ENCODE measurements around the gene HS3ST4. TPM values are rescaled to one million over a fixed set of nuclear protein-coding genes. Genes with fewer than 3 reads are reported as not detected.

The HS3ST4 gene
- total RNA-seq, 1 donor from 2014 or later = 0.18 TPM

GRCh38 chr16:25730396-25730795 is 38.6 kb downstream of the HS3ST4 start:
- Histone ChIP-seq H3K4me3 (no peak overlapping the region), H3K27me3 (ENCODE audit: low read depth) (peaks cover 3% of the 10 kb centered on the region), H3K36me3 (no peaks in the 10 kb centered on the region), H3K4me1 (no peaks in the 10 kb centered on the region), H3K9me3 (no peaks in the 10 kb centered on the region), H3K27ac (no peak overlapping the region)
- intact Hi-C loops (cut with DNase I) = no loop called here
- DNase-seq (no peak), ATAC-seq (no peak)
- TF ChIP-seq CTCF (IDR thresholded peaks at IDR 0.05) = no peak

GRCh38 chr16:25734430-25735385 is 42.9 kb downstream of the HS3ST4 start:
- no peaks in the 10 kb centered on the region for H3K4me1 ChIP-seq
- DNase-seq (no peak), ATAC-seq (no peak)
- intact Hi-C loops (cut with DNase I) = no loop called here
- no peaks in the 10 kb centered on the region for H3K36me3 ChIP-seq
- no peak overlapping the region for H3K4me3 ChIP-seq
- no peak for TF ChIP-seq CTCF (IDR thresholded peaks at IDR 0.05)
- peaks cover 3% of the 10 kb centered on the region for H3K27me3 ChIP-seq (ENCODE audit: low read depth)
- H3K27ac ChIP-seq = no peak overlapping the region
- no peaks in the 10 kb centered on the region for H3K9me3 ChIP-seq

DNA sequence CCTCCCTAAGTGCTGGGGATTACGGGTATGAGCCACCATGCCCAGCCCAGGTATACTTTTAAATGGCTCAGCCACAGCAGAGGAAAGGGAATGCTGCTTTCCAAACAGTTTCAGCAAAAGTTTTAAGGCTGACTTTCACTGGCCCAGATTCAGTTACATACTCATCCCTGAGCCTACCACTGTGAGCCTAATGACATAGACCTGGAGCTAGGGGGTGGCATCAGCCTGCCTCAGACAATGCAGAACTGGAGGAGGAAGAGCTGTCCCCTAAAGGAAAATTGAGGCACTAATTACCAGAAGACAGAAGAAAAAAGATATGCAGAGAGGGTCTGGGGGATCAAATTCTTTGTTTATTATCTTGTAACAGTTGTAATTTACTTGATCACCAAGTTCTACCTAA is 43.9 kb downstream of the HS3ST4 start:
- H3K27me3 ChIP-seq (ENCODE audit: low read depth) = peaks cover 3% of the 10 kb centered on the region
- no peak for TF ChIP-seq CTCF (IDR thresholded peaks at IDR 0.05)
- H3K4me1 ChIP-seq = no peaks in the 10 kb centered on the region
- no peak overlapping the region for H3K4me3 ChIP-seq
- no peak overlapping the region for H3K27ac ChIP-seq
- DNase-seq = no peak
- ATAC-seq = no peak
- H3K36me3 ChIP-seq = no peaks in the 10 kb centered on the region
- intact Hi-C loops (cut with DNase I) = no loop called here
- no peaks in the 10 kb centered on the region for H3K9me3 ChIP-seq

- H3K4me3 ChIP-seq = no peak overlapping the region
- no peaks in the 10 kb centered on the region for H3K27me3 ChIP-seq (ENCODE audit: low read depth)
- intact Hi-C loops (cut with DNase I) = no loop called here
- no peak overlapping the region for H3K27ac ChIP-seq
- DNase-seq (no peak), ATAC-seq (no peak)
- no peaks in the 10 kb centered on the region for H3K4me1 ChIP-seq
- H3K9me3 ChIP-seq = no peaks in the 10 kb centered on the region
- no peaks in the 10 kb centered on the region for H3K36me3 ChIP-seq
- TF ChIP-seq CTCF (IDR thresholded peaks at IDR 0.05) = no peak
Observed at GRCh38 chr16:25747160-25747758, 55.5 kb downstream of the HS3ST4 start.

DNA sequence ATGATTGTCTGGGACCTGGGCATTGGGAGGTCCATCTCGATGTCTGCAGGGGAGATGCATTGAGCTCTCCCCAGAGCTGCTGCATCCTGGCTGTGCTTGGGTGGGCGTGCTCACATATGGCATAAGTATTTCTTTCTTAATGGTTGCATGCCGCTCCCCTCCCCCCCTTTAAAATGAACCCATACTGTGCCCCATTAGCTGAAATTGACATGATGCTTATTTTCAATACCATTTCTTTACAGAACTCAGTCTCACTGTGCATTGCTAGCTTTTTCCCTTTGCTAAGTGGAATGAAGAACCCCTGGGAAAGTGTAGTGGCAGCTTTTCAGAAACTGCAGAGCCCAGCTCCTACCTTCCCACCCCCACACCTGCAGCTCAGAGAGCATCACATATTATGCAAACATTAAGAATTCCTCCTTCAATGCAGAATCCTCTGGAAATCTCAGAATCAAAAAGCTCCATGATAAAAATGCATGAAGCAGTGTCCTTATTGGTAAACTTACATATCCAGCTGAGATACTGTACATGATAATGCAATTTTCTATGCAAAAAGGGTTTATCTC is 56.4 kb downstream of the HS3ST4 start:
- no peak for DNase-seq
- ATAC-seq = no peak
- Histone ChIP-seq H3K4me3 (no peak overlapping the region), H3K4me1 (no peaks in the 10 kb centered on the region), H3K27ac (no peak overlapping the region), H3K9me3 (no peaks in the 10 kb centered on the region), H3K27me3 (ENCODE audit: low read depth) (no peaks in the 10 kb centered on the region), H3K36me3 (no peaks in the 10 kb centered on the region)
- TF ChIP-seq CTCF (IDR thresholded peaks at IDR 0.05) = no peak
- intact Hi-C loops (cut with DNase I) = no loop called here

Data from lower lobe of right lung (tissue), 2 donors.